ENCODE data around the gene F2RL1. TPM values are rescaled to one million over a fixed set of nuclear protein-coding genes. Genes with fewer than 3 reads are reported as not detected.
A peak's percentile ranks its signal among the peaks of the same experiment; 100 is the strongest.

Gene F2RL1
- total RNA-seq, 1 donor from 2014 or later, result 164 TPM

DNA sequence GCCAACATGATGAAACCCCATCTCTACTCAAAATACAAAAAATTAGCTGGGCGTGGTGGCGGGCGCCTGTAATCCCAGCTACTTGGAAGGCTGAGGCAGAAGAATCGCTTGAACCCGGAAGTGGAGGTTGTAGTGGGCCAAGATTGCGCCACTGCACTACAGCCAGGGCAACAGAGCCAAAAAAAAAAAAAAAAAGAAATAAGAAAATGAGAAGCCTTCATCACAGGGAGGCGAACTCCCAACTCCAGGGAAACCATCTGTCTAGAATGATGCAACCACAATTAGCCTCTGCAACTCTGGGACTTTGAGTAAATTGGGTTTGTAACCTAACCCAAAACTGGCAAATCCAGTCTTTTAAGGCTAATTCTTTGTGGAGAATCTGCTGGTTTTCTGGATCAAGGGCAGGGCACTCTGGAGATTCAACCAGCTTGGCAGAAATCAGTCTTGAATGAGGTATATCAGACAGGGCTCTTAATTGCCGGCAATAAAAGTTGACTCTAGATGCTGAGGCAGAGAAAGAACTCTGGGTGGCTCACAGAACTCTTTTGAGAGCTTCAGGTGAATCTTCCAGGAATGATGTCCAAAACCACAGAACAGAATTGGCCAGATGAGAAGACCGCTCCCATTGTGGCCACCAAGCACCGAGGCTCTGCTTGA, 40.9 kb downstream of the F2RL1 start:
- Histone ChIP-seq H3K4me2 (ENCODE audit: low read length) (no peak overlapping the region), H3K27me3 (ENCODE audit: insufficient read depth, low read length) (no peaks in the 10 kb centered on the region), H3K79me2 (ENCODE audit: insufficient read depth, low read length) (no peaks in the 10 kb centered on the region), H3K27ac (ENCODE audit: low read depth, low read length) (no peak overlapping the region), H2AFZ (ENCODE audit: low read depth, low read length) (no peak overlapping the region), H3K4me1 (ENCODE audit: insufficient read depth, low read length) (no peaks in the 10 kb centered on the region), H3K9me3 (ENCODE audit: insufficient read depth, low read depth, low read length) (no peaks in the 10 kb centered on the region), H3K36me3 (ENCODE audit: insufficient read depth, low read length) (no peaks in the 10 kb centered on the region), H4K20me1 (ENCODE audit: insufficient read depth, low read length) (no peaks in the 10 kb centered on the region), H3K9ac (ENCODE audit: low read length) (no peak overlapping the region), H3K4me3 (ENCODE audit: insufficient read depth, low read depth, low read length) (no peak overlapping the region)
- DNase-seq (ENCODE audit: low read depth) (no peak), FAIRE-seq (no peak)
- Mint-ChIP-seq H3K4me1 (ENCODE audit: low read depth, unreplicated experiment) (no peaks in the 10 kb centered on the region), H3K27me3 (ENCODE audit: low read depth, unreplicated experiment) (no peaks in the 10 kb centered on the region), H3K36me3 (ENCODE audit: low read depth, unreplicated experiment) (peaks cover 2% of the 10 kb centered on the region), H3K27ac (ENCODE audit: unreplicated experiment) (no peak overlapping the region), H3K4me3 (ENCODE audit: unreplicated experiment) (no peak overlapping the region), H3K9me3 (ENCODE audit: unreplicated experiment) (no peaks in the 10 kb centered on the region)
- TF ChIP-seq, protein P1, sequence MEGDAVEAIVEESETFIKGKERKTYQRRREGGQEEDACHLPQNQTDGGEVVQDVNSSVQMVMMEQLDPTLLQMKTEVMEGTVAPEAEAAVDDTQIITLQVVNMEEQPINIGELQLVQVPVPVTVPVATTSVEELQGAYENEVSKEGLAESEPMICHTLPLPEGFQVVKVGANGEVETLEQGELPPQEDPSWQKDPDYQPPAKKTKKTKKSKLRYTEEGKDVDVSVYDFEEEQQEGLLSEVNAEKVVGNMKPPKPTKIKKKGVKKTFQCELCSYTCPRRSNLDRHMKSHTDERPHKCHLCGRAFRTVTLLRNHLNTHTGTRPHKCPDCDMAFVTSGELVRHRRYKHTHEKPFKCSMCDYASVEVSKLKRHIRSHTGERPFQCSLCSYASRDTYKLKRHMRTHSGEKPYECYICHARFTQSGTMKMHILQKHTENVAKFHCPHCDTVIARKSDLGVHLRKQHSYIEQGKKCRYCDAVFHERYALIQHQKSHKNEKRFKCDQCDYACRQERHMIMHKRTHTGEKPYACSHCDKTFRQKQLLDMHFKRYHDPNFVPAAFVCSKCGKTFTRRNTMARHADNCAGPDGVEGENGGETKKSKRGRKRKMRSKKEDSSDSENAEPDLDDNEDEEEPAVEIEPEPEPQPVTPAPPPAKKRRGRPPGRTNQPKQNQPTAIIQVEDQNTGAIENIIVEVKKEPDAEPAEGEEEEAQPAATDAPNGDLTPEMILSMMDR (IDR thresholded peaks at IDR 0.05; ENCODE audit: insufficient read depth, low read depth, low read length), result no peak
- TF ChIP-seq EZH2 (IDR thresholded peaks at IDR 0.05; ENCODE audit: insufficient read depth, low read length), result no peak

DNA sequence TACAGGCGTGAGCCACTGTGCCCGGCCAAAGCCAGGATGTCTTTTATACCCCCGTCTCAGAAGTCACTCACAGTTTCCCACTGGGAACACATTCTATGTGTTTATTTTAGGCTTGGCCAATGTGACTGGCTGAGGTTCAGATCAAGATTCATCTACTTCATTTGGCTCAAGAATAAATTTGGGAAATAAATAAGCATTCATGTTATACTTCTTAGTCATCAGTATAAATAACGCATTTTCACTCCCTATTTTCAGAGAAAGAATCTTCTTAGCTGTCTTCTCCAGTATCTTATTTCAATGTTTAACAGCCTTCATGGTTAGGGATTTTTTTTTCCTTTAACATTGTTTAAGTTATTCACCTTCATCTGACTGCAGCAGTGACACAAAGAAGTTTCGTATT, 42.8 kb downstream of the F2RL1 start:
- no peaks in the 10 kb centered on the region for H3K27me3 Mint-ChIP-seq (ENCODE audit: low read depth, unreplicated experiment)
- H2AFZ ChIP-seq (ENCODE audit: low read depth, low read length), result peak overlapping the region; percentile 28
- H3K27ac Mint-ChIP-seq (ENCODE audit: unreplicated experiment), result no peak overlapping the region
- no peak overlapping the region for H3K4me3 ChIP-seq (ENCODE audit: insufficient read depth, low read depth, low read length)
- H3K4me1 ChIP-seq (ENCODE audit: insufficient read depth, low read length), result no peaks in the 10 kb centered on the region
- peak; percentile 46 for DNase-seq (ENCODE audit: low read depth)
- H3K4me1 Mint-ChIP-seq (ENCODE audit: low read depth, unreplicated experiment), result no peaks in the 10 kb centered on the region
- H3K79me2 ChIP-seq (ENCODE audit: insufficient read depth, low read length), result no peaks in the 10 kb centered on the region
- TF ChIP-seq, protein P1 (IDR thresholded peaks at IDR 0.05; ENCODE audit: insufficient read depth, low read depth, low read length), result no peak
- no peak for TF ChIP-seq EZH2 (IDR thresholded peaks at IDR 0.05; ENCODE audit: insufficient read depth, low read length)
- H4K20me1 ChIP-seq (ENCODE audit: insufficient read depth, low read length), result no peaks in the 10 kb centered on the region
- H3K9me3 Mint-ChIP-seq (ENCODE audit: unreplicated experiment), result no peaks in the 10 kb centered on the region
- no peaks in the 10 kb centered on the region for H3K9me3 ChIP-seq (ENCODE audit: insufficient read depth, low read depth, low read length)
- no peak overlapping the region for H3K4me3 Mint-ChIP-seq (ENCODE audit: unreplicated experiment)
- H3K27ac ChIP-seq (ENCODE audit: low read depth, low read length), result no peak overlapping the region
- FAIRE-seq, result no peak
- no peak overlapping the region for H3K4me2 ChIP-seq (ENCODE audit: low read length)
- H3K9ac ChIP-seq (ENCODE audit: low read length), result no peak overlapping the region
- H3K36me3 Mint-ChIP-seq (ENCODE audit: low read depth, unreplicated experiment), result no peaks in the 10 kb centered on the region
- H3K27me3 ChIP-seq (ENCODE audit: insufficient read depth, low read length), result no peaks in the 10 kb centered on the region
- H3K36me3 ChIP-seq (ENCODE audit: insufficient read depth, low read length), result no peaks in the 10 kb centered on the region

DNA sequence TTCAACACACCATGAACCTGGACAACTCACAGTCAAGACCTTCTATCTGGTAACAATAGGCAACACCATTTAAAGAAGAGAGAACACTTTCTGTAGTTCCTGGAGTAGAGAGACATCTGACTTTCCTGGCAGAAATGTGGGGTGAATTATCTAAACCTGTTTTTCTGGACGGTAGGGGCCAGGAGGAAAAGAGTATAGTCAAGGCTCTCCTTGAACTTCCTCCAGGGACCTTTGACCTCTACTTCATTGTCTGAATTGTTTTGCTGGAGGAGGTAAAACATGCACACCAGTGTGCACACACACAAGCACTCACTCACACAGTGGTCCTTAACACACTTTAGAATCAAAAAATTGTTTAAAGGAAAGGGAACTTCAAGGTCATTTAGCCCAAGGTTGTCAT, 44.2 kb downstream of the F2RL1 start:
- Mint-ChIP-seq H3K4me1 (ENCODE audit: low read depth, unreplicated experiment) (no peaks in the 10 kb centered on the region), H3K27ac (ENCODE audit: unreplicated experiment) (no peak overlapping the region), H3K27me3 (ENCODE audit: low read depth, unreplicated experiment) (no peaks in the 10 kb centered on the region), H3K4me3 (ENCODE audit: unreplicated experiment) (no peak overlapping the region), H3K36me3 (ENCODE audit: low read depth, unreplicated experiment) (no peaks in the 10 kb centered on the region), H3K9me3 (ENCODE audit: unreplicated experiment) (no peaks in the 10 kb centered on the region)
- Histone ChIP-seq H3K9me3 (ENCODE audit: insufficient read depth, low read depth, low read length) (no peaks in the 10 kb centered on the region), H3K27me3 (ENCODE audit: insufficient read depth, low read length) (no peaks in the 10 kb centered on the region), H3K4me3 (ENCODE audit: insufficient read depth, low read depth, low read length) (no peak overlapping the region), H2AFZ (ENCODE audit: low read depth, low read length) (no peak overlapping the region), H3K36me3 (ENCODE audit: insufficient read depth, low read length) (no peaks in the 10 kb centered on the region), H3K27ac (ENCODE audit: low read depth, low read length) (no peak overlapping the region), H4K20me1 (ENCODE audit: insufficient read depth, low read length) (no peaks in the 10 kb centered on the region), H3K4me2 (ENCODE audit: low read length) (no peak overlapping the region), H3K79me2 (ENCODE audit: insufficient read depth, low read length) (no peaks in the 10 kb centered on the region), H3K4me1 (ENCODE audit: insufficient read depth, low read length) (no peaks in the 10 kb centered on the region), H3K9ac (ENCODE audit: low read length) (no peak overlapping the region)
- FAIRE-seq (no peak), DNase-seq (ENCODE audit: low read depth) (no peak)
- TF ChIP-seq, protein P1 (IDR thresholded peaks at IDR 0.05; ENCODE audit: insufficient read depth, low read depth, low read length), result no peak
- no peak for TF ChIP-seq EZH2 (IDR thresholded peaks at IDR 0.05; ENCODE audit: insufficient read depth, low read length)
